ENCODE data around the gene ELP6.
"Not testable (repeated sequence)": the region's sequence is repeated elsewhere in the genome, so short reads cannot be mapped to it uniquely, and the experiment has no call there.

The ELP6 gene

DNA sequence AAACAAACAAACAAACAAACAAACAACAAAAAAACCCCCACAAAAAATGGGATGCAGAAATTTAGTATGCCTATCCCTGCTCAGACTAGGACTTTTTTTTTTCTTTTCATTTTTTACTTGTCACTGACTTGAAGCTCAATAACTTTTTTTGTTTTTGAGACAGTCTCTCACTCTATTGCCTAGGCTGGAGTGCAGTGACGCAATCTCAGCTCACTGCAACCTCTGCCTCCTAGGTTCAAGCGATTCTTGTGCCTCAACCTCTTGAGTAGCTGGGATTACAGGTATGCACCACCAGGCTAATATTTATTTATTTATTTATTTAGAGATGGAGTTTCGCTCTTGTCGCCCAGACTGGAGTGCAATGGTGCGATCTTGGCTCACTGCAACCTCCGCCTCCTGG, 8.2 kb downstream of the ELP6 start:
- DNase-seq = not testable (repeated sequence)

DNA sequence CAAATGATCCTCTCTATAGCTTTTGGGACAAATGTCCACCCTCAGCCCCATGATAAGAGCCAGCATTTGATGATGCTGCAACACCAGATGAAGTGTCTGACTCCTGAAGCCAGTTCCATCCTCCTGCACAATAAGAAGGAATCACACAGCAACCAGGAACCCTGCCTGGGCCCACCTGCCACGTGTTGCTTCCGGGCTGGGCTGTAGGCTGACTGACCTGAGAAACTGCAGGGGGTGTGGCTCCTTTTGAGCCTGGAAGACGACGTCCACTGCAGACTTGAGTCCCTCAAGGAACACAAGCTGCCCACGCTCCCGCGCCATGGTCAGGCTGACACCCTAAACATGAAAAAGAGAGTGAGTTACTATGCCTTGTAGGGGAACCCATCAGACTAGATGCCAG, 9.4 kb downstream of the ELP6 start:
- DNase-seq = no peak

DNA sequence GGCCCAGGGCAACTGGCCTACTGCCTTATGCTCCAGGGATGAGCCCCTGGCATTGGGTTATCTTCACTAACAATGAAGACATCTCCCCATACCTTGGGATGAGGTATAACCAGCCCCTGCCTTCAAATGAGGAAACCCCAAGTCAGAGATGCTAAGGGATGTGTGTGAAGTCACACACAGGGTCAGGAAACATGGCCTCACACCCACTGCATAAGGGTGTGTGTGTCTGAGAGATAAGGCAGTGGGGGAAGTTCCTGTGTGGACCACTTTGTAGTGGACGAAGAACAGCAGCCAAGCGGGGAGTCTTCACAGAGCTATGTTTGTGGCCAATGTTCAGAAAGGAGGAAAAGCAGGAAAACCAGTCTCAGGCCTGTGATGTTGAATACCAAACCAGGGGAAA, 10.5 kb downstream of the ELP6 start:
- no peak for DNase-seq

DNA sequence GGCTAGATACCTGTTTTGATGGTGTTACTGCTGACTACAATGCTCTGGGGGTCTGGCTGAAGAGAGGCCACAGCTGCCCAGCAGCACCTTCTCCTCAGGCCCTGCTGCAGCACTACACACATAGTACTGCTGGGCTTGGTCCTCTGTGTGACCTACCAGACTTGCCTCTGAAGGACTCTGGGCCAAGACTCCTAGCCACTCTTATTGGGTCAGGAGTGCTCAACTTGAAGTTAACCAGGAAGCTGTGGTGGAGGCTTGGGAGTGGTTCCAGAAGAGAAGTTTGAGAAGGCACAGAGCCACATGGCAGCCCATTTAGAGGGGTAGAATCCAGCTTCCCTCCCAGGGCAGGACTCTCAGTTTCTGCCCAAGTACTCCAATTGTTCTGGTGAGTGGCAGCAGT, 16.6 kb downstream of the ELP6 start:
- no peak for DNase-seq

DNA sequence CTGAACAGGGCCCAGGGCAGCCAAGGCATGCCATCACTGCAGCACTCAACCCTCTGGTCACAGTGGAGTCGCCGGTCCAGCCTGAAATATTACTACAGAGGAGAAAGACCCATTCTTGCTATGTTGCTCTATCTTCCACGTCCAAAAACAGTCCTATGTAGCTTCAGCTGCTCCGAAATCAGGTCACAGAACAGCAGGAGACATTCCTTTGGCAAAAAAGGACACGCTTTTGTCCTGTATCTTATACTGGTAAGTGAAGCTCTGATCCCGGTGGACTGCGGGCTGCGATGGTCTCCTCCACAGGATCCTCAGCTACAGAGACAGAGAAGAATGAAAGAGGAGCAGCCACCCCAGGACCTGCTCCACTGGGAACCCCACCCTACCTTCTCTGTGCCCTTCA, 17.6 kb downstream of the ELP6 start:
- DNase-seq = no peak

DNA sequence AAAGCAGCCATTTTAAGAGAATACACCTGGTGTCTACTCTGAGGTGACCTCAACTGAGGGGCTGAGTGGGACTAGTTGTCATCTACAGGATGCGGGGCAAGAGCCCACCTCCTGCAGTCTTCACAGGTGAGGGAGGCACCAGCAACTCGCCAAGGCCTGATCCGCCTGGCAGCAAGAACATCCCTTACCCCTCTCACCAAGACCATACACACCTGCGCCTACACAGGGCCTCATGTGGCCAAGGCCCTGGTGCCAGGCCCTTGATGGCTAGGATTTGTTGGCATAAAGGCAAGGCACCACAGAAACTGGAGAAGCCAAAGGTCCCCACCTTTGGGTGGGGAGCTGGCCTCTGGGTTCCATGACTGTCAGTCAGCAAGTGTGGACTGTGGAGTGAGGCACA, 18.4 kb downstream of the ELP6 start:
- no peak for DNase-seq

DNA sequence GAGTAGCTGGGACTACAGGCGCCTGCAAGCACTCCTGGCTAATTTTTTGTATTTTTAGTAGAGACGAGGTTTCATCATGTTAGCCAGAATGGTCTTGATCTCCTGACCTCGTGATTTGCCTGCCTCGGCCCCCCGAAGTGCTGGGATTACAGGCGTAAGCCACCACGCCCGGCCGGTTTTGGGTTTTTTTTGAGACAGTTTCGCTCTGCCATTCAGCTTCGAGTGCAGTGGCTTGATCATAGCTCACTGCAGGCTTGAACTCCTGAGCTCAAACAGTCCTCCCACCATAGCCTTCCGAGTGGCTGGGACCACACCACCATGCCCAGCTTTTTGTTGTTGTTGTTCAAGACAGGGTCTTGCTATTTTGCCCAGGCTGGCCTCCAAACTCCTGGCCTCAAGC, 21.7 kb downstream of the ELP6 start:
- DNase-seq = no peak

DNA sequence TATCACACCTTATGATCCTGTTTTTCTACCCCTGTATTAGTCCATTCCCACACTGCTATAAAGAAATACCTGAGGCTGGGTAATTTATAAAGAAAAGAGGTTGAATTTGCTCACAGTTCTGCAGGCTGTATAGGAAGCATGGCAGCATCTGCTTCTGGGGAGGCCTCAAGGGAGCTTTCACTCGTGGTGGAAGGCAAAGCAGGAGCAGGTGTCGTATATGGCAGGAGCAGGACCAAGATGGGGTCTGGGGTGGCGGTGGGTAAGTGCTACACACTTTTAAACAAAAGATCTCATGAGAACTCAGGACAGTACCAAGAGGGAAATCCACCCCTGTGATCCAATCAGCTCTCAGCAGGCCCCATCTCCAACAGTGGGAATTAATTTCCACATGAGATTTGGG, 22.3 kb downstream of the ELP6 start:
- DNase-seq = no peak

DNA sequence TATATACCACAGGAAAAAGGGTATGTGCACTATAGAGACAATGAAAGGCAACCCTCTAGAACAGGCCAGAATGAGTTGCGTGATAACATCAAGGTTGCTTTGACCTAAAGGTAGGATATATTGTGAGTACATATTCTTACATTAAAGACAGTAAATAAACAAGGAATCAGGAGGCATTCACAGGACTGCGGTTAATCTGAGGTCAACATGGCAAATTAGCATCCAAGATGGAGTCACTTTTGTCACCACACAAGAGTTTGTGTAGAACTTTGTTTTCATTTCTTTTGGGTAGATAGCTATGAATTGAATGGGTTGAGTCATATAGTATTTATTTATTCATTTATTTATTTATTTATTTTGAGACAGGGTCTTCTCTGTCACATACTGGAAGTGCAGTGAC, 26.2 kb downstream of the ELP6 start:
- no peak for DNase-seq

DNA sequence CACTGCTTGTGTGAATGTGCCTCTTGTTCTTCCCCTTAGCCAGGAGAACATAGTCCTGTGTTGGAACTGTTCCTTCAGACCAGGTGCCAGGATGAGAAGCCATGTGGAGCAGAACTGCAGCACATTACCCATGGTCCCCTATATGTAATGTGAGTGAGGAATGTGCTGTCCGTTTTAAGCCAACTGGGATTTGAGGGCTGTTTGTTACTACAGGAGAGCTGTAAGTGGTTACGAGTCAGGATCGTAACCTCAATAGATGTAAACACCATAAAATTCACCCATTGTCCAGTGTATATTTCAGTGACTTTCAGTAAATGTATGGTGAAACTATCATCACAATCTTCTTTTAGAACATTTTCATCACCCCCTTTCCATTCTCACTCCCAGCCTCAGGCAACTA, 27.7 kb downstream of the ELP6 start:
- no peak for DNase-seq

DNA sequence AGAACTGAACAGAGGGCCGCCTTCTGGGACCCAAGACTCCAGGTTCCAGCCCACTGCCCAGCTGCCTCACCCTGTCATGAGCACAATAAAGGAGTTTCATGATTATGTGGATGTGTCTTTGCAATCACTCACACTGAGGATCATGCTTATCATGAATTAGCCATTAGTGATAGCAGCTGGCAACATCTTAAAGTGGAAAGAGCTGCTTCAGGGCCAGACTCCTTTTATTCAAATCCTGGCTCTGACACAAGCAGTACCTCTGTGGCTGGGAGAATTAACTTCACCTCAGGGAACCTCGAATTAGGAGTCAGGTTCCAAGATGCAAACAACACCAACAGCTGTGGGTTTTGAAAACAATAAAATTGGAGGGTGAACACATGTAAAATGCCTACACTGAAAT, 31.1 kb downstream of the ELP6 start:
- DNase-seq = no peak

DNA sequence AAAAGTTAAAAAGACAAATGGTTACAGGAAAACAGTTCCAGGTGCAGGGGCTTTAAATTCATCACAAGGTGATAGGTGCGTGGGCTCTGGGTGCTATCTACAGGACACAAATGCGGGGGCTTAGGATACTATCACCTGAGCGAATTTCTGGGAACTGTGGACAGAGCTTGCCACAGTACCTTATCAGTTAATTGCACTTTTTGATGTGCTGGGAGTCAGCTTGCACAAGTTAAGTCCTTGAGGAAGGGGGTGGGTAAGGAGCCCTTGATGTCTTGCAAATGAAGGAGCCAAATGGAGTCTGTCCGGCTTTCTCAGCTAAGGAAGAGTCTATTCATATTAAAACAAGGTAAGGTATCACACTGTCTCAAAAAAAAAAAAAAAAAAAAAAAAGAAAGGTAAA, 31.7 kb downstream of the ELP6 start:
- DNase-seq = not testable (repeated sequence)

DNA sequence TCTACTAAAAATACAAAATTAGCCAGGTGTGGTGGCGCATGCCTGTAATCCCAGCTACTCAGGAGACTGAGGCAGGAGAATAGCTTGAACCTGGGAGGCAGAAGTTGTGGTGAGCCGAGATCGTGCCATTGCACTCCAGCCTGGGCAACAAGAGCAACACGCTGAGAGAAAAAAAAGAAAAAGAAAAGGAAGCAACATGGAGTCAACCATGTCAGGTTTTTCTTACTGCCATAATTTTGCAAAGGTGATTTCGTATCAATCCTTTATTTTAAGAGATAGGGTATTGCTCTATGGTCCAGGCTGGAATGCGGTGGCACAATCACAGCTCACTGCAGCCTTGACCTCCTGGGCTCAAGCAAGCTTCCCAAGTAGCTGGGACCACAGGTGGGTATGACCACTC, 33.2 kb downstream of the ELP6 start:
- DNase-seq = not testable (repeated sequence)

DNA sequence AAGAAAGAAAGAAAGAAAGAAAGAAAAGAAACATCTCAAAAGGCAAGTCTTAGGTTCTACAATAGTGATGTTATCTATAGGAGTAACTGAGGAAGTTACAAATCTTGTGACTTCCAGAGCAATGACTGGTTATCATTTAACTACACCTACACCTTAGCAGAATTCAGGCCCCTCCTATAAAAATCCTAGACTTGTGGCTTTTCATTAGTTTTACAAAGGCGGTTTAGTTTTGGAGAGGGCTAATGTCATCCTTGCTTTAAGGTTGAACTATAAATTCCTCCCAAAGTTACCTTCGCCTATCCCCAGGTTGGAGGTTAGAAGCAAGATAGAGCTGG, 33.7 kb downstream of the ELP6 start:
- no peak for DNase-seq

DNA sequence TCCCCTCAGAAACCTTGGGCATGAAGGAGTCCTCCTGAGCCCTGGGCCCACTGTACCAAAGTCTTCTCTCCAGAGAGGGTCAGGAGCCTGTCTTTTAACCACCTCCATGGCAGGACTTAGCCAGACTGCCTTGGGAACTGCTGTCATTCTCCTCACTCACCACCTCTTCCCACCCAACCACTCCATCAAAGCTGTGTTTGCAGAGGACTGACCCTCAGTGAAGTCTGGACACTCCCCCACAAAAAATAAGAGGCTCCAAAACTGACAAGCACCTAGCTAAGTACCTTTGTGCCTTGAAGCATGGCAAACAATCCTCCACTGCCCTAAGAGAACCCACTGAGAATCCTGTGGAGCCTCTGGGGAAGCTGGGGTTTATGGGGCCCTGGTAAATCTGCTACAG, 35.5 kb downstream of the ELP6 start:
- no peak for DNase-seq

DNA sequence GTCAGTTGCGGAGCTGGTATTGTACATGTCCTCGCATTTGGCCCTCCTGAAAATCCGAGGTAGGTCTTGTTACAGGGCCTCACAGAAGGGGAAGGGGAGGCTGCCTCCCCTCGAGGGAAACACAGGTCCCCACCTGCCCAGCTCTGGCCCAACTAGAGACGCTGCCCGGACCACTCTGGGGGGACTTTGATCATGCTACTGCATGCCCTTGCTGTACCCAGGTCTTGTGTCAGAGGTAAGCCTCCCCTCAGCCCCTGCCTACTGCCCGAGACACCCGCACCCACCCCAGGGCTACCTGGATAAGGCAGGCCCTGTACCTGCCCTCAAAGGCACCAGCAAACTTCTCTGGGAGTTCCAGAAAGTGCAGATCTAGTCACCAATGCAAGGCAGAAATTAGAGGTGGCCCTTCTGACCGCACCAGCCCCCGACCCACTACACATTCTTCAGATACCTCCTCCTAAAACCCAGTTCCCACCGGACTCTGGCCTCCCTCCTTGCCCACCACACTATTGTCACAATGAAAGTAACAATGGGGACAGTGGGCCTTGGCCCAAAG, 36.8 kb downstream of the ELP6 start:
- no peak for DNase-seq

DNA sequence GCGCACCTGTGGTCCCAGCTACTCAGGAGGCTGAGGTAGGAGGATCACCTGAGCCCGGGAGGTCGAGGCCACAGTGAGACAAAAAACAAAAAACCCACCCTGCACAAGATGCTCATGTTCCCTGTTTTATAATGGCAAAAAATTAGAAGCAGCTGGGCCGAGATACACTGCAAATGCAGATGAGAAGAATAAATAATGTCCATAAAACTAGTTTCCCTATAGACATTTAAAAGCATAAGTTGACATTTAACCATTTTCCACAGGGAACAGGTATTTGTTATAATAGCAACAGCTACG, 37.2 kb downstream of the ELP6 start:
- no peak for DNase-seq

DNA sequence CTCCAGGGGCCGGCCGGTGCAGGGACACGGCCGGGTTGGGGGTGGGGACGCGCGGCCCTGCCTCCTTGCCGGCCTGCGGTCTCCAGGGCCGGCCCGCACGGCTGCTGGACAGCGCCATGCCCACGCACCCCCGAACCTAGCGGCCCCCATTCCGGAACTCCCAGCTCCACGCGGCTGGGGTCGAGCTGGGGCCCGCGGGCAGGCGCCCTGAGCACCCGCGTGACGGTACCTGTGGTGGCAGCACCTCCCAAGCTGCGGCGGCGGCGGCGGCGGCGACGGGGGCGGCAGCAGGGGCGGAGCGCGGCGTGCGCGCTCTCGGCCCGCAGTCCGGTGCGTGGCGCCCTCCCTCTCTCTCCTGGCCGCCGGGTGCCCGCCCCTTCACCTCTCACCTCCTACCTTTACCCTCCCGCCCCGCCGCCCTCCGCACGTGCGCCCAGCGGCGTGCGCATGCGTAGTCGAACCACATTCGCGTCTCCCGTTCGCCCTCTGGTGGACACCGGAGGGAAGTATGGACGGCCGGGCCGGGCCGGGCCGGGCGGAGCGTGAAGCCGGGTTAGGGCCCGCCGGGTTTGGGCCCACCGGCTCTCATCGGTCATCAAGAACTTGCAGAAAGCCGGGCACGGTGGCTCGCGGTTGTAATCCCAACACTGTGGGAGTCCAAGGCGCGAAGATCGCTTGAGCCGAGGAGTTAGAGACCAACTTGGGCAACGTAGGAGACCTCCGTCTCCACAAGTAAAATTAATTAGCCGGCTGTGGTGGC, 37.8 kb downstream of the ELP6 start, which contains the start of gene SCAP:
SCAP (minus strand) TSS at position 372 of the 760 bp plus-strand sequence. CDS start 32,948 bp downstream, outside the sequence.
- DNase-seq = peak; percentile 86

DNA sequence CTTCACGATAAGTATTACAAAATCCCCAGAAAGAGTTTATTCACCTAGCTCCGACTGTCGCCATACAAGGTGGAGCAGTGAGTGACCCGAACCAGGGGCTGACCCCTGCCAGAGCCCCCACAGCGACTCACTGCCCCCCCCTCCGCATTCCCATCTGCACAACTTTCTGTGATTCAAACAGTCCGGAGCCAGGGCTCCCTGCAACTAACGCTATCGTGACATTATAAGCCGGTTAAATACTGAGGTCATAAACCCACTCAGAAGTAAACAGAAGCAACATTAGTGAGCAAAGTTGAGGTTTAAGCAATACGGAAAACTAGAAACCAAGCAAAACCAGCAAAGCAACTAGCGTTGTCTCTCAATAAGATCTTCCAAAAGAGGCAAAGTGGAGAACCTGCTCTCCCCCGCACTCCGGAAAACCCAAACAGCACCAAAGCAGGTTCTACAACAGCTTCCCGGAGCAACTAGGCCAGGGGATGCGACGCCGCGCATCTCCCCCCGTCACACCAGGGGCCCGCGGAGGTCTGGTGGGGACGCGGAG, 38.4 kb downstream of the ELP6 start:
- peak; percentile 36 for DNase-seq

DNA sequence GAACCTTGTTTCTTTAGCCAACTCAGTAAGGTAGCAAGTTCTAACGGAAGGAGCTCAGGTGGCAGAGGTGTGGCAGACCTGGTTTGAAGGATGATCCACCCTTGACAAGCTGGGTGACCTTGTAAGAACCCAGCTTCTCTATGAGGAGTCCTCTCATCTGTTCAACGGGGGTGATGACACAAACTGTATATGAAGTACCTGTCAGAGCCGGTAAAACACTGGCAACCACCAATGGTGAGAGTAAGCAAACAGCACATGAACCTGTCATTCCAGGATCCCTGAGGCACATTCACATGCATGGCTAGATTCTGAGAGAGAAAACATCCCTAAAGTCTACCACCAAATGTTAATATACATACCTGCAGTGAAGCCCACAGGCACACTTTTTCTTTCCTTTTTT, 40.1 kb downstream of the ELP6 start:
- DNase-seq = no peak

DNA sequence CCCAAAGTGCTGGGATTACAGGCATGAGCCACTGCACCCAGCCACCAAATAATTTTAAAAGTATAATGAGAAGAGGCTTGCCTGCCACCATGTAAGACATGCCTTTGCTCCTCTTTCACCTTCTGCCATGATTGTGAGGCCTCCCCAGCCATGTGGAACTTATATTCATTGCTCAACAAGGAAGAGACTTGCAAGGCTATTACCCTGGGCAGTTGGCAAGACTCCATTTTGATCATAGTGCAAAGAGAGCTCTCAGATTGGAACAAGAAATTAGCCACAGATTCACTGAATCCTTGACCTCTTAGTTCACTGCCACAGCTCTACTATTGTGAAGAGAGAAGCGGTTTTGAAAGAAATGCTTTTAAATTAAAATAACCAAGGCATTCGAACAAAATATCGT, 43.9 kb downstream of the ELP6 start:
- DNase-seq = no peak

DNA sequence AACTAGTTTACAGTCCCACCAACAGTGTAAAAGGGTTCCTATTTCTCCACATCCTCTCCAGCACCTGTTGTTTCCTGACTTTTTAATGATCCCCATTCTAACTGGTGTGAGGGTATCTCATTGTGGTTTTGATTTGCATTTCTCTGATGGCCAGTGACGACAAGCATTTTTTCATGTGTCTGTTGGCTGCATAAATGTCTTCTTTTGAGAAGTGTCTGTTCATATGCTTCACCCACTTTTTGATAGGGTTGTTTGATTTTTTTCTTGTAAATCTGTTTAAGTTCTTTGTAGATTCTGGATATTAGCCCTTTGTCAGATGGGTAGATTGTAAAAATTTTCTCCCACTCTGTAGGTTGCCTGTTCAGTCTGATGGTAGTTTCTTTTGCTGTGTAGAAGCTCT, 45.2 kb downstream of the ELP6 start:
- DNase-seq = not testable (repeated sequence)

DNA sequence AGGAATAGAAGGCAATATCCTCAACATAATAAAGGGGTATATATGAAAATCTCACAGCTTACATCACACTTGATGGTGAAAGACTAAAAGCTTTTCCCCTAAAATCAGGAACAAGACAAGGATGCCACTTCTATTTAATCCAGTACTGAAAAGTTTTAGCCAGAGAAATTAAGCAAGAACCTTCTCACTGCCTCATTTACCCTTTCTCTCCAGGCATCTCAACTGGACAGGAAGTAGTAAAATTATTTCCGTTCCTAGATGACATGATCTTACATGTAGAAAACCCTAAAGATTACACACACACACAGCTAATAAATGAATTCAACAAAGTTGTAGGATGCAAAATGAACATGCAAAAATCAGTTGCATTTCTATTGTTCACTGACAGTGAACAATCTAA, 48.9 kb downstream of the ELP6 start:
- DNase-seq = no peak

DNA sequence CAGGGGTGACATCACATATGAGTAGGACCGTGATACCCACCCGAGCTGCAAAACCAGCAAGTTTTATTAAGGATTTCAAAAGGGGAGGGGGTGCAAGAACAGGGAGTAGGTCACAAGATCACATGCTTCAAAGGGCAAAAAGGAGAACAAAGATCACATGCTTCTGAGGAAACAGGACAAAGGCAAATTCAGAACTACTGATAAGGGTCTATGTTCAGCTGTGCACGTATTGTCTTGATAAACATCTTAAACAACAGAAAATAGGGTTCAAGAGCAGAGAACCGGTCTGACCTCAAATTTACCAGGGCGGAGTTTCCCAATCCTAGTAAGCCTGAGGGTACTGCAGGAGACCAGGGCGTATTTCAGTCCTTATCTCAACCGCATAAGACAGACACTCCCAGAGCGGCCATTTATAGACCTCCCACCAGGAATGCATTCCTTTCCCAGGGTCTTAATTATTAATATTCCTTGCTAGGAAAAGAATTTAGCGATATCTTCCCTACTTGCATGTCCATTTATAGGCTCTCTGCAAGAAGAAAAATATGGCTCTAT, 53.9 kb downstream of the ELP6 start:
- DNase-seq = not testable (repeated sequence)

DNA sequence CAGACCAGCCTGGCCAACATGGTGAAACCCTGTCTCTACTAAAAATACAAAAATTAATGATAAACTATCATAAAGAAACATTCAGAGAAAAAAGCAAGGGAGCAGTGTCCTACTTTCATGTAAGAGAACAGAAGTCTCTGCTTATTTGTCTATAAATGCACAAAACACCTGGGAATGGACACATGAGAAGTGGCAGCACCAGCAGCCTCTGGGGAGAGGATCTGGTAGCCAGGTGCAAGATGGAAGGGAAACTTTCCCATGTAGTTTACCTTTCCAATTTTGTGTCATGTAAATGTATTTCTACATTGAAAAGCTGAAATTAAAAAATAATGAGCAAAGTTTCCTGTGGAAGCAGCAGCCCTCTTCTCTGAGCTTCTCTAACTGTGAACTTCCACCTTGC, 56.5 kb downstream of the ELP6 start:
- DNase-seq = no peak
